ENCODE data around the gene CDCA3. TPM values are rescaled to one million over a fixed set of nuclear protein-coding genes. Genes with fewer than 3 reads are reported as not detected.

Gene CDCA3
- total RNA-seq, 1 donor from 2014 or later: 2.9 TPM

GRCh38 chr12:6833189-6833890 lies 17.7 kb downstream of the CDCA3 start:
- Histone ChIP-seq H3K9me3 (no peaks in the 10 kb centered on the region), H3K27ac (no peak overlapping the region), H3K27me3 (ENCODE audit: low read depth) (peaks cover 14% of the 10 kb centered on the region), H3K4me3 (no peak overlapping the region), H3K36me3 (peaks cover 12% of the 10 kb centered on the region), H3K4me1 (peaks cover 9% of the 10 kb centered on the region)
- no peak for DNase-seq
- no peak for ATAC-seq
- intact Hi-C loops (cut with DNase I): no loop called here
- TF ChIP-seq CTCF (IDR thresholded peaks at IDR 0.05): no peak

- H3K9me3 ChIP-seq: no peaks in the 10 kb centered on the region
- intact Hi-C loops (cut with DNase I): no loop called here
- ATAC-seq: no peak
- H3K4me3 ChIP-seq: no peak overlapping the region
- TF ChIP-seq CTCF (IDR thresholded peaks at IDR 0.05): no peak
- H3K4me1 ChIP-seq: peaks cover 14% of the 10 kb centered on the region
- H3K27ac ChIP-seq: no peak overlapping the region
- H3K27me3 ChIP-seq (ENCODE audit: low read depth): peaks cover 17% of the 10 kb centered on the region
- no peak for DNase-seq
- peaks cover 8% of the 10 kb centered on the region for H3K36me3 ChIP-seq
Observed at GRCh38 chr12:6832125-6832524, 19.0 kb downstream of the CDCA3 start.

- DNase-seq (no peak), ATAC-seq (no peak)
- Histone ChIP-seq H3K9me3 (no peaks in the 10 kb centered on the region), H3K4me3 (no peak overlapping the region), H3K4me1 (peaks cover 16% of the 10 kb centered on the region), H3K36me3 (peaks cover 8% of the 10 kb centered on the region), H3K27ac (no peak overlapping the region), H3K27me3 (ENCODE audit: low read depth) (peaks cover 23% of the 10 kb centered on the region)
- intact Hi-C loops (cut with DNase I): no loop called here
- no peak for TF ChIP-seq CTCF (IDR thresholded peaks at IDR 0.05)
Observed at GRCh38 chr12:6831450-6831995, 19.6 kb downstream of the CDCA3 start.

GRCh38 chr12:6830999-6831398 lies 20.1 kb downstream of the CDCA3 start:
- Histone ChIP-seq H3K4me1 (peaks cover 16% of the 10 kb centered on the region), H3K36me3 (peaks cover 8% of the 10 kb centered on the region), H3K9me3 (no peaks in the 10 kb centered on the region), H3K27ac (no peak overlapping the region), H3K27me3 (ENCODE audit: low read depth) (peaks cover 24% of the 10 kb centered on the region), H3K4me3 (no peak overlapping the region)
- TF ChIP-seq CTCF (IDR thresholded peaks at IDR 0.05): no peak
- intact Hi-C loops (cut with DNase I): no loop called here
- no peak for DNase-seq
- no peak for ATAC-seq

GRCh38 chr12:6830286-6830890 lies 20.7 kb downstream of the CDCA3 start:
- H3K4me3 ChIP-seq: no peak overlapping the region
- peaks cover 8% of the 10 kb centered on the region for H3K36me3 ChIP-seq
- no peak for TF ChIP-seq CTCF (IDR thresholded peaks at IDR 0.05)
- ATAC-seq: no peak
- intact Hi-C loops (cut with DNase I): no loop called here
- no peak for DNase-seq
- peaks cover 16% of the 10 kb centered on the region for H3K4me1 ChIP-seq
- H3K27ac ChIP-seq: no peak overlapping the region
- no peaks in the 10 kb centered on the region for H3K9me3 ChIP-seq
- peaks cover 24% of the 10 kb centered on the region for H3K27me3 ChIP-seq (ENCODE audit: low read depth)

Data from lower lobe of right lung (tissue), 2 donors.